ENCODE results near the gene TXNRD2.
"Not testable (repeated sequence)": the region's sequence is repeated elsewhere in the genome, so short reads cannot be mapped to it uniquely, and the experiment has no call there.

Gene TXNRD2

DNA sequence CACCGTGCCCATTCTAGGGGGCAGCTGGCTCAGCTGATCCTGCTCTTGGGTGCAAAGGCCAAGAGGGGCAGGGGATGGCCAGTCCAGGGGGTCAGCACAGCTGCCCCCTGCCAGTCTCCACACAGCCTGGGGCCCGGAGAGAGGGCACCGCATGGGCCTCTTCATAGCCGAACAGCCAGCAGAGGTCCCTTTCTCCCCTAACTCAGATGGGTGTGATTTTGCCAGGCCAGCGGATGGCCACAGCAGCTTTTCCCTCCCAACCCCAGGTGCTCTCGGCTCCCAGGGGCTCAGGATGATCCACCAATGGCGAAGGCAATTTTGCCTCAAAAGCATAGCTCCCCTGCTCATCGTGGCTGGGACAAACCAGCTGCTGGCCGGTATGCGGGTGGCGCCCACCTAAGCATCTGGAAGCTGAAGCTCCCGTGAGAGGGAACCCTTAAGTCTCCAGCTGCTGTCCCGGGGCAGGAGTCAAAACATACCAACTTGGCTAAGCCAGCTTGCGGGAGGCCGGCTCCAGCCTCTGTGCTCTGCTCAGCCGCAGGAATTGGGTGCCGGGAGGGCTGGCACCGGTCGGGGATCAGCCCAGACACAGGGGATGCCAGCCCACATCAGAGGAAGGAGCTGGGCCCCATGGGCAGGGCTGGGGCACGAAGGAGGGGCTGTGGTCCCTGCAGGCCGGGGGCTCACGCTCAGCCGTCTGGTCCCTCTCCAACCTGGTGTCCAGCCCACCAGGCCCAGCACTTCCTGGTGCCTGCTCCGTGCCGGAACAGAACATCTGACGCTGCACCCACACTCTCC lies 56.5 kb downstream of the TXNRD2 start:
- Histone ChIP-seq H3K9ac (peak overlapping the region; percentile 13), H3K4me2 (peak overlapping the region; percentile 90)

DNA sequence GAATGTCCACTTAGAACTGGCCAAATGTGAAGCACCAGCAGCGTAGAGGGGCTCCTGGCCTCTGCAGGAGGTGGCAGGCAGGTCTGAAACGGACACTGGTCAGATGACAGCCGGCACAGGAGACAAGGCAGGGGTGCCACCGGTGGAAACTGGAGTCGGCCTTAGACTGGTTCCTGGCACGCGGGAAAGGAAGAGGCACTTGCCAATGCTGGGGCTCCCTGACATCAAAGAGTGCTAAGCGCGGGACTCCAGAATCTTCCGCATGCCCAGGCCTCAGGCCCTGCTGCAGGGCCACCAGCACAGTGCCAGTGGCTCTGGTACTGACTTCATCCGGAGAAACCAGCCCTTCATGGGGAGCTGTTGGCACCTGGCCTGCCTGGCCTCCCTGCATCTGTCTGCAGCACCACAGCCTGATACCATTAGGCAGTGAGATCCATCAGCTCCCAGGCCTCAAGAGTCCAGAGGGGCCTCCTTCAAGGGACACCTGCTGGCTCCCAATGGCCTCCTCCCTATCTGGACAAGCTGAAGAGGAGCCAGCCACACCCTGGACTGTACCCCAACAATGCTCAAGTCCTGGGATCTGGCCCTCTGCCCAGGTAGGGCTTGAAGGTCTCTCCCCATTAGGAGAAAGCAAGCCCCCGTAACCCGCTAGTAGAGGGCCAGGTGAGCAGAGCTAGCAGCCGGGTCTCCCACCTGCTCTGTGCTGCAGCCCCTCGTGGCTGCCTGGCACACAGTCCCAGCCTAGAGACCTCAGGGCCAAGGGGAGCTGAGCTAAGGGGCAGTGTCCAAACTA lies 57.3 kb downstream of the TXNRD2 start:
- Histone ChIP-seq H3K27ac (peak overlapping the region; percentile 81), H3K4me1 (peaks cover 78% of the 10 kb centered on the region), H3K27me3 (no peaks in the 10 kb centered on the region), H3K9me3 (no peaks in the 10 kb centered on the region), H3K4me3 (no peak overlapping the region), H3K4me2 (peak overlapping the region; percentile 90), H4K20me1 (no peaks in the 10 kb centered on the region), H3K36me3 (peaks cover 7% of the 10 kb centered on the region; the same call in 1 of the 2 replicates), H3K9ac (peak overlapping the region; percentile 13)
- no peak for TF ChIP-seq Cebpa-rat (IDR thresholded peaks at IDR 0.05)

More for the DNA sequence above, 56.5 kb downstream of the TXNRD2 start:
- no peaks in the 10 kb centered on the region for H3K27me3 ChIP-seq
- peak overlapping the region; percentile 81 for H3K27ac ChIP-seq
- no peaks in the 10 kb centered on the region for H3K9me3 ChIP-seq
- peaks cover 85% of the 10 kb centered on the region for H3K4me1 ChIP-seq
- H3K4me3 ChIP-seq: no peak overlapping the region
- peaks cover 7% of the 10 kb centered on the region; the same call in 1 of the 2 replicates for H3K36me3 ChIP-seq
- no peaks in the 10 kb centered on the region for H4K20me1 ChIP-seq
- TF ChIP-seq Cebpa-rat (IDR thresholded peaks at IDR 0.05): no peak

GRCh38 chr22:19883446-19883845 lies 58.2 kb downstream of the TXNRD2 start:
- peaks cover 71% of the 10 kb centered on the region for H3K4me1 ChIP-seq
- H3K9ac ChIP-seq, H3K27ac ChIP-seq: not testable (repeated sequence)

DNA sequence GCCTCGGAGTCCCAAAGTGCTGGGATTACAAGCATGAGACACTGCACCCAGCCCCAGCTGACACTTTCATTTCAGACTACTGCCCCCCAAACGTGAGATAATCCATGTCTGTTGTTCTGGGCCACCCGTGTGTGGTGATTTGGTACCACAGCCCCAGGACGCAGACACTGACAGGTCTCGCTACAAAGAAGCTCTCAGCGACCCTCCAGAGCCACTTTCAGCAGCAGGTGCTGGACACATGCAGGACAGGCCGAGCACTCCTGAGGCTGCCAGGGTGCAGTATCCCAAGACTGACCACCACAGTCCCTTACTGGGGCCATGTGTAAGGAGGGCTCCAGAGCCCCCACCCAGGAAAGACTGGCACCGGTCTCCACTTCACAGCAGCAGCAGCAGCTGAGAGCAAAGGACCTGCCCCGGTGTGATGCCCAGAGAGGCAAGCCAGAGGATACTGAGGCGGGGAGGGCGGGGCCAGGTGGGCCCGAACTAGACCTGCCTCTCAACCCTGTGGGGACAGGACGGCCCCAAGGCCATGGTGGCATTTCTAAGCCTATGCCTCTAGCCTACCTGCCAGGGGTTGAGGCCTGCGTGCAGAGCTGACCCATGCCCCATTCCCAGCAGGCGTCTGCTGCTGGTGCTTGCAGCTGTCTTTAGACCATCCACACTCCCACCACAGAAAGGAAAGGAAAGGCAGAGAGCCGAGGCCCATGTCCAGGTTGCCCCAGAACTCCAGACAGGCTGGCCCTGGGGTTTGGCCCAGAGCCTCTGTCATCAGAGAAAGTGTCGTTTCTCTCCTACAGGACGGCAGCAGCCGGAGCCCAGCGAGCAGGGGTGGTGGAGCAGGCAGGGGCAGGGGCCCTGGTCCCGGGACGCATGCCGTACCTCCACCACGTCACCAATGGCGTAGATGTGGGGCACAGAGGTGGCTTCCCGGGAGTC lies 58.9 kb downstream of the TXNRD2 start:
- TF ChIP-seq Cebpa-rat (IDR thresholded peaks at IDR 0.05): no peak
- H3K36me3 ChIP-seq: peaks cover 7% of the 10 kb centered on the region; the same call in 1 of the 2 replicates
- H3K4me2 ChIP-seq: peak overlapping the region; percentile 53
- H3K9ac ChIP-seq: no peak overlapping the region
- H3K27me3 ChIP-seq: no peaks in the 10 kb centered on the region
- H4K20me1 ChIP-seq: no peaks in the 10 kb centered on the region
- H3K4me1 ChIP-seq: peaks cover 64% of the 10 kb centered on the region
- no peak overlapping the region for H3K4me3 ChIP-seq
- no peak overlapping the region; the same call in 1 of the 2 replicates for H3K27ac ChIP-seq
- H3K9me3 ChIP-seq: no peaks in the 10 kb centered on the region

More at GRCh38 chr22:19883446-19883845, 58.2 kb downstream of the TXNRD2 start:
- H3K4me3 ChIP-seq, H3K9me3 ChIP-seq, H3K36me3 ChIP-seq, H4K20me1 ChIP-seq, H3K27me3 ChIP-seq, H3K4me2 ChIP-seq: not testable (repeated sequence)

GRCh38 chr22:19880786-19881569 lies 60.6 kb downstream of the TXNRD2 start:
- H3K36me3 ChIP-seq: peaks cover 7% of the 10 kb centered on the region; the same call in 1 of the 2 replicates
- no peaks in the 10 kb centered on the region for H4K20me1 ChIP-seq
- no peaks in the 10 kb centered on the region for H3K27me3 ChIP-seq
- H3K9ac ChIP-seq: no peak overlapping the region
- no peak overlapping the region for H3K27ac ChIP-seq
- no peak overlapping the region for H3K4me2 ChIP-seq
- peaks cover 63% of the 10 kb centered on the region for H3K4me1 ChIP-seq
- H3K4me3 ChIP-seq: no peak overlapping the region
- TF ChIP-seq Cebpa-rat (IDR thresholded peaks at IDR 0.05): no peak
- no peaks in the 10 kb centered on the region for H3K9me3 ChIP-seq

GRCh38 chr22:19879992-19880785 lies 61.4 kb downstream of the TXNRD2 start:
- Histone ChIP-seq H3K36me3 (peaks cover 7% of the 10 kb centered on the region; the same call in 1 of the 2 replicates), H3K9ac (no peak overlapping the region), H3K27me3 (no peaks in the 10 kb centered on the region), H3K9me3 (no peaks in the 10 kb centered on the region), H3K4me1 (peaks cover 63% of the 10 kb centered on the region), H3K4me2 (no peak overlapping the region), H3K27ac (0 out of 2 replicates have a peak overlapping the region, but pooled peaks have one; percentile 18), H3K4me3 (no peak overlapping the region), H4K20me1 (no peaks in the 10 kb centered on the region)
- TF ChIP-seq Cebpa-rat (IDR thresholded peaks at IDR 0.05): no peak

DNA sequence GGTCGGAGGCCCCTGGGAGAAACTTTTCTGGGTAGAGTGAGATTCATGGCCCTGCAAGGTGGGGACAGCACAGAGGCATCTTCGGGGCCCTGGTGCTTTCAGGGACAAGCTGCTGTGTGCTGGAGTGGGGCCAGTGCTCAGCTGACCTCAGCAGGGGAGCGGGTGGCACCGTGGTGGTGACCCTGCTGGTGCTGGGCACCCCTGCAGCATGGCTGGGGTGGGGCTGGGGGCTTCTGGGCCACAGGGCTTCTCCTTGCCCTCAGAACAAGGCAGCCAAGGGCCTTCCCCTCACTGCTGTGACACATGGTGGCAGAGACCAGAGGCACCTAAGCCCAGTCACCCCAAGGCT lies 62.0 kb downstream of the TXNRD2 start:
- Histone ChIP-seq H3K9ac (no peak overlapping the region), H3K27ac (0 out of 2 replicates have a peak overlapping the region, but pooled peaks have one; percentile 18), H3K4me2 (no peak overlapping the region)

DNA sequence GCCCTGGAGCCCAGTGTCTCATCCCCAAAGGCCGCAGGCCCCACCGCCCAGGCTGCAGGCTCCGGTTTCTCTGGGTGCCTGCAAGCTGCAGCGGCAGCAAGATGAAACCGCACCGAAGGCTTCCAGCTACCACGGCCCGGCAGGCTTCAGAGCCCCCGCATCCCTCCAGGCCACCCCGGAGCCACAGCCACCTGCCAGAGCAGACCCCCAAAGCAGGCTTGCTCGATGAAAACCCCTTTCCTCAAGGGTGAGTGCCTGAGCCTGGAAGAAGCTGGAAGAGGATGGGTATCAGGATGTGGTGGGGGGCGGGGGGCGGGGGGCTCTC lies 62.4 kb downstream of the TXNRD2 start:
- no peaks in the 10 kb centered on the region for H4K20me1 ChIP-seq
- no peak overlapping the region for H3K9ac ChIP-seq
- TF ChIP-seq Cebpa-rat (IDR thresholded peaks at IDR 0.05): no peak
- no peak overlapping the region for H3K4me3 ChIP-seq
- H3K27me3 ChIP-seq: no peaks in the 10 kb centered on the region
- H3K9me3 ChIP-seq: no peaks in the 10 kb centered on the region
- no peak overlapping the region for H3K4me2 ChIP-seq
- H3K4me1 ChIP-seq: peaks cover 63% of the 10 kb centered on the region
- no peak overlapping the region for H3K27ac ChIP-seq
- peaks cover 7% of the 10 kb centered on the region; the same call in 1 of the 2 replicates for H3K36me3 ChIP-seq

More for the DNA sequence above, 62.0 kb downstream of the TXNRD2 start:
- Histone ChIP-seq H3K4me3 (no peak overlapping the region), H3K36me3 (peaks cover 7% of the 10 kb centered on the region; the same call in 1 of the 2 replicates), H3K4me1 (peaks cover 63% of the 10 kb centered on the region), H4K20me1 (no peaks in the 10 kb centered on the region), H3K9me3 (no peaks in the 10 kb centered on the region), H3K27me3 (no peaks in the 10 kb centered on the region)
- no peak for TF ChIP-seq Cebpa-rat (IDR thresholded peaks at IDR 0.05)
